Measurements from ENCODE around the gene NFATC2IP. TPM values are rescaled to one million over a fixed set of nuclear protein-coding genes. Genes with fewer than 3 reads are reported as not detected.

The NFATC2IP gene
- polyA plus RNA-seq (2013, experiment 1 of 2), result 28.9 TPM
- polyA plus RNA-seq (2013, experiment 2 of 2), result 29.8 TPM

GRCh38 chr16:28950648-28951409 lies at the start of gene NFATC2IP:
TSS of gene NFATC2IP (plus strand) at chr16:28950937. CDS start at chr16:28951012, 75 bp downstream.
- Histone ChIP-seq H3K27ac (ENCODE audit: low read depth, low read length) (peak within 1 kb of the TSS; percentile 39), H3K4me1 (ENCODE audit: control insufficient read depth, low read depth, low read length) (peaks cover 2% of the 10 kb centered on the region), H2BK120ac (ENCODE audit: low read depth, low read length) (peak within 1 kb of the TSS; percentile 82), H3K9ac (ENCODE audit: low read length) (peak within 1 kb of the TSS; percentile 88), H3K18ac (ENCODE audit: low read length) (peak within 1 kb of the TSS; percentile 91), H3K36me3 (ENCODE audit: control insufficient read depth, insufficient read depth, low read length) (peaks cover 6% of the 10 kb centered on the region), H3K79me1 (ENCODE audit: low read length) (peaks cover 6% of the 10 kb centered on the region), H3K4ac (ENCODE audit: low read depth, low read length) (peak within 1 kb of the TSS; percentile 58), H2AK5ac (ENCODE audit: low read length) (no peak within 1 kb of the TSS), H3K27me3 (ENCODE audit: insufficient read depth, low read length, poor library complexity) (no peaks in the 10 kb centered on the region), H3K4me2 (ENCODE audit: low read length) (peak within 1 kb of the TSS; percentile 42), H3K79me2 (ENCODE audit: control insufficient read depth, insufficient read depth, low read length) (peaks cover 11% of the 10 kb centered on the region), H3K4me3 (ENCODE audit: low read length) (peak within 1 kb of the TSS; percentile 79), H2BK5ac (ENCODE audit: low read length) (no peak within 1 kb of the TSS), H2BK15ac (replicated peaks; ENCODE audit: low read depth) (no peak within 1 kb of the TSS), H3K23ac (ENCODE audit: low read length) (peak within 1 kb of the TSS; percentile 15), H4K5ac (ENCODE audit: low read length) (no peak within 1 kb of the TSS), H3K56ac (ENCODE audit: low read length) (peak within 1 kb of the TSS; percentile 91), H4K8ac (ENCODE audit: low read depth, low read length) (no peak within 1 kb of the TSS)
- WGBS (ENCODE audit: extremely low coverage, insufficient coverage, low lambda C conversion rate), result no CpG with 5 or more reads among the region's 79 CpGs
- peak; percentile 100 for DNase-seq

DNA sequence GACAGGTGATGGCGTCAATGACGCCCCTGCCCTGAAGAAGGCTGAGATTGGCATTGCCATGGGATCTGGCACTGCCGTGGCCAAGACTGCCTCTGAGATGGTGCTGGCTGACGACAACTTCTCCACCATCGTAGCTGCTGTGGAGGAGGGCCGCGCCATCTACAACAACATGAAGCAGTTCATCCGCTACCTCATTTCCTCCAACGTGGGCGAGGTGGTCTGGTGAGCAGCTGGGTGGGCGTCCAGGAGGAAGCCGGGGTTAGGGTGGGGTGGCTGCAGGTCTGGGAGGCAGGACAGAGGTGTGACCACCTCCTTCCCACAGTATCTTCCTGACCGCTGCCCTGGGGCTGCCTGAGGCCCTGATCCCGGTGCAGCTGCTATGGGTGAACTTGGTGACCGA lies 48.9 kb upstream of the NFATC2IP start:
- Histone ChIP-seq H3K4me2 (ENCODE audit: low read length) (no peak overlapping the region), H4K8ac (ENCODE audit: low read depth, low read length) (no peak overlapping the region), H3K27me3 (ENCODE audit: insufficient read depth, low read length, poor library complexity) (no peaks in the 10 kb centered on the region), H3K36me3 (ENCODE audit: control insufficient read depth, insufficient read depth, low read length) (no peaks in the 10 kb centered on the region), H3K9ac (ENCODE audit: low read length) (no peak overlapping the region), H3K4ac (ENCODE audit: low read depth, low read length) (no peak overlapping the region), H3K23ac (ENCODE audit: low read length) (no peak overlapping the region), H3K79me1 (ENCODE audit: low read length) (no peaks in the 10 kb centered on the region), H2BK15ac (replicated peaks; ENCODE audit: low read depth) (no peak overlapping the region), H3K56ac (ENCODE audit: low read length) (no peak overlapping the region), H3K4me1 (ENCODE audit: control insufficient read depth, low read depth, low read length) (no peaks in the 10 kb centered on the region), H2BK120ac (ENCODE audit: low read depth, low read length) (no peak overlapping the region), H2AK5ac (ENCODE audit: low read length) (no peak overlapping the region), H3K4me3 (ENCODE audit: low read length) (no peak overlapping the region), H3K79me2 (ENCODE audit: control insufficient read depth, insufficient read depth, low read length) (no peaks in the 10 kb centered on the region), H3K18ac (ENCODE audit: low read length) (no peak overlapping the region), H3K27ac (ENCODE audit: low read depth, low read length) (no peak overlapping the region), H2BK5ac (ENCODE audit: low read length) (no peak overlapping the region), H4K5ac (ENCODE audit: low read length) (no peak overlapping the region)
- no CpG with 5 or more reads among the region's 15 CpGs for WGBS (ENCODE audit: extremely low coverage, insufficient coverage, low lambda C conversion rate)
- no peak for DNase-seq

DNA sequence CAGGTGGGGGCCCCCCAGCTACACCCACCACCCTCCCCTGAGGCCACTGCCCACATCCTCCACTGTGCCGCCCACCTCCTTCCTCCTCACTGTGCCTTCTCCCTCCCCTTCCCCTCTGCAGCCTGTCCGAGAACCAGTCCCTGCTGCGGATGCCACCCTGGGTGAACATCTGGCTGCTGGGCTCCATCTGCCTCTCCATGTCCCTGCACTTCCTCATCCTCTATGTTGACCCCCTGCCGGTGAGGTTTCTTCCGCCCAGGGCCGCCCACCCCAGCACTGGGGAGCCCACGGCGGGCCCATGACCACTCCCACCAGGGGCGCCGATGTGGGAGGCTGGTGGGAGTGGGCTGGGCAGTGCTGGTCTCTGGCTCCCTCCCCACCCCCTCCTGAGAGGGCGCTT lies 47.8 kb upstream of the NFATC2IP start:
- Histone ChIP-seq H3K56ac (ENCODE audit: low read length) (no peak overlapping the region), H3K18ac (ENCODE audit: low read length) (no peak overlapping the region), H2BK5ac (ENCODE audit: low read length) (no peak overlapping the region), H2BK15ac (replicated peaks; ENCODE audit: low read depth) (no peak overlapping the region), H3K4me2 (ENCODE audit: low read length) (no peak overlapping the region), H3K9ac (ENCODE audit: low read length) (no peak overlapping the region), H3K4me3 (ENCODE audit: low read length) (no peak overlapping the region), H3K36me3 (ENCODE audit: control insufficient read depth, insufficient read depth, low read length) (no peaks in the 10 kb centered on the region), H3K27me3 (ENCODE audit: insufficient read depth, low read length, poor library complexity) (no peaks in the 10 kb centered on the region), H4K5ac (ENCODE audit: low read length) (no peak overlapping the region), H3K23ac (ENCODE audit: low read length) (no peak overlapping the region), H4K8ac (ENCODE audit: low read depth, low read length) (no peak overlapping the region), H3K4ac (ENCODE audit: low read depth, low read length) (no peak overlapping the region), H2BK120ac (ENCODE audit: low read depth, low read length) (no peak overlapping the region), H3K79me2 (ENCODE audit: control insufficient read depth, insufficient read depth, low read length) (no peaks in the 10 kb centered on the region), H3K27ac (ENCODE audit: low read depth, low read length) (no peak overlapping the region), H3K79me1 (ENCODE audit: low read length) (no peaks in the 10 kb centered on the region), H2AK5ac (ENCODE audit: low read length) (no peak overlapping the region), H3K4me1 (ENCODE audit: control insufficient read depth, low read depth, low read length) (no peaks in the 10 kb centered on the region)
- no CpG with 5 or more reads among the region's 11 CpGs for WGBS (ENCODE audit: extremely low coverage, insufficient coverage, low lambda C conversion rate)
- DNase-seq, result no peak

DNA sequence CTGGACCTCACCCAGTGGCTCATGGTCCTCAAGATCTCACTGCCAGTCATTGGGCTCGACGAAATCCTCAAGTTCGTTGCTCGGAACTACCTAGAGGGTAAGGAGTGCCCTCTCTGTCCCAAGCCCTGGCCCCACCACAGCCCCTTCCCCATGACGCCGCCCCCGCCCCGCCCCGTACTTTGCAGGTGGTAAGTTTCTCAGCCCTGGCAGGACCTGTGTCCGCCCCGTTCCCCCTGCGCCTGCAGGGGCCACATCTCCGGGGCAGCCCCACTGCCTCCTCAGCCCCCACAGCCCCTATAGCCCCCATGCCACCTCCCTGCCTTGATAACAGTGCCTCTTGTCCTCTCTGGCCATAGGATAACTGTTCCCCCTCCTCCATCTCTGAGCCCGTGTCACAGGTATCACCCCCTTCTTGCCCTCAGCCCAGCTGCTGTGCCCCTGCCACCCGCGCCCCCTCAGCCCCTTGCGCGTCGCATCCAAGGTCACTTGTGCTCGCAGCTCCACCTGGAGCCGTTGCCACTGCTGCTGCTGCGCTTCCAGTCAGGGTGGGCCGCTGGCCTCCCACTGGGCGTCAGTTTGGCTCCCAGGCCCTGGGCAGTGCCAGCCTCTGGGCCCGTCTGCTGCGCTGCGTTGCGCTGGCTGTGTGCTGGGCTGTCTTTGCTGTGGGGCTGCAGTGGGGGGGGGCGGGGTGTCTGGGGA lies 47.2 kb upstream of the NFATC2IP start:
- H4K8ac ChIP-seq (ENCODE audit: low read depth, low read length), result no peak overlapping the region
- no peak overlapping the region for H2AK5ac ChIP-seq (ENCODE audit: low read length)
- no peak overlapping the region for H3K23ac ChIP-seq (ENCODE audit: low read length)
- no peak overlapping the region for H3K56ac ChIP-seq (ENCODE audit: low read length)
- H4K5ac ChIP-seq (ENCODE audit: low read length), result no peak overlapping the region
- DNase-seq, result no peak
- H3K4me3 ChIP-seq (ENCODE audit: low read length), result no peak overlapping the region
- no peaks in the 10 kb centered on the region for H3K4me1 ChIP-seq (ENCODE audit: control insufficient read depth, low read depth, low read length)
- H2BK120ac ChIP-seq (ENCODE audit: low read depth, low read length), result no peak overlapping the region
- H3K4me2 ChIP-seq (ENCODE audit: low read length), result no peak overlapping the region
- no peak overlapping the region for H2BK5ac ChIP-seq (ENCODE audit: low read length)
- no peaks in the 10 kb centered on the region for H3K36me3 ChIP-seq (ENCODE audit: control insufficient read depth, insufficient read depth, low read length)
- no peaks in the 10 kb centered on the region for H3K27me3 ChIP-seq (ENCODE audit: insufficient read depth, low read length, poor library complexity)
- H3K4ac ChIP-seq (ENCODE audit: low read depth, low read length), result no peak overlapping the region
- H3K18ac ChIP-seq (ENCODE audit: low read length), result no peak overlapping the region
- WGBS (ENCODE audit: extremely low coverage, insufficient coverage, low lambda C conversion rate), result no CpG with 5 or more reads among the region's 29 CpGs
- no peak overlapping the region for H2BK15ac ChIP-seq (replicated peaks; ENCODE audit: low read depth)
- H3K79me1 ChIP-seq (ENCODE audit: low read length), result no peaks in the 10 kb centered on the region
- no peak overlapping the region for H3K9ac ChIP-seq (ENCODE audit: low read length)
- no peak overlapping the region for H3K27ac ChIP-seq (ENCODE audit: low read depth, low read length)
- no peaks in the 10 kb centered on the region for H3K79me2 ChIP-seq (ENCODE audit: control insufficient read depth, insufficient read depth, low read length)

DNA sequence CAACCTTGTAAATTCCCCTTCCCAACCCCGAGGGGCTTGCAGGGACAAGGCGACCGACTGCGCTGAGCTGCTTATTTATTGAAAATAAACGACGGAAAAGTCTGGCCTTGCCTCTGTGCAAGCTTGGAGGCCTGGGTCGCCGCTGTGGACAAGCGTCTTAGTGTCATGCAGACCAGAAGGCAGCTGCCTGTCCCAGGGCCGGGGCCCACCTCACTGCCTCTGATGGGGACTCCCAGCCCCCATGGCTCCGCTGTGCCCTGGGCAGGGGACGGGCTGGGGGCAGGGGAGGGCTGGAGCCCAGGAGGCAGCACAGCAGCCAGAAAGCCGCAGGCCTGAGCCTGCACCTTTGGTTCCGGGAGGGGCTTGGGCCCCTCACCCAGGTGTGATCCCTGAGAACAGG lies 46.4 kb upstream of the NFATC2IP start:
- Histone ChIP-seq H3K79me1 (ENCODE audit: low read length) (no peaks in the 10 kb centered on the region), H3K27ac (ENCODE audit: low read depth, low read length) (no peak overlapping the region), H3K56ac (ENCODE audit: low read length) (no peak overlapping the region), H4K8ac (ENCODE audit: low read depth, low read length) (no peak overlapping the region), H2BK5ac (ENCODE audit: low read length) (no peak overlapping the region), H4K5ac (ENCODE audit: low read length) (no peak overlapping the region), H2AK5ac (ENCODE audit: low read length) (no peak overlapping the region), H3K27me3 (ENCODE audit: insufficient read depth, low read length, poor library complexity) (no peaks in the 10 kb centered on the region), H3K4me2 (ENCODE audit: low read length) (no peak overlapping the region), H3K79me2 (ENCODE audit: control insufficient read depth, insufficient read depth, low read length) (no peaks in the 10 kb centered on the region), H2BK15ac (replicated peaks; ENCODE audit: low read depth) (no peak overlapping the region), H3K36me3 (ENCODE audit: control insufficient read depth, insufficient read depth, low read length) (no peaks in the 10 kb centered on the region), H3K4me3 (ENCODE audit: low read length) (no peak overlapping the region), H3K18ac (ENCODE audit: low read length) (no peak overlapping the region), H3K4me1 (ENCODE audit: control insufficient read depth, low read depth, low read length) (no peaks in the 10 kb centered on the region), H3K4ac (ENCODE audit: low read depth, low read length) (no peak overlapping the region), H2BK120ac (ENCODE audit: low read depth, low read length) (no peak overlapping the region), H3K23ac (ENCODE audit: low read length) (no peak overlapping the region), H3K9ac (ENCODE audit: low read length) (no peak overlapping the region)
- DNase-seq, result no peak
- no CpG with 5 or more reads among the region's 14 CpGs for WGBS (ENCODE audit: extremely low coverage, insufficient coverage, low lambda C conversion rate)
